H1 (cell line): ENCODE data around the gene RIPPLY1. TPM values are rescaled to one million over a fixed set of nuclear protein-coding genes. Genes with fewer than 3 reads are reported as not detected.

Source experiments
- BACH1 ChIP-seq: IDR thresholded peaks from 2 replicates; pipeline ENCODE4 v1.6.1; 2012; ENCODE audit warnings: low read length, improper control_type of control experiment
- EGR1 ChIP-seq: IDR thresholded peaks from 2 replicates; pipeline ENCODE4 v1.6.1; 2011; ENCODE audit warnings: low read depth, low read length, borderline replicate concordance
- KDM1A ChIP-seq: fragments of 200-600, 300-600 bp; sonication (generic); IDR thresholded peaks from 2 replicates; pipeline ENCODE4 v1.7.1; 2016; ENCODE audit warnings: mild to moderate bottlenecking, low read length, borderline replicate concordance
- PHF8 ChIP-seq: fragments of 200-600 bp; sonication (generic); conservative IDR thresholded peaks from 2 replicates; pipeline ENCODE4 v1.7.1; 2012; ENCODE audit warnings: low read depth, mild to moderate bottlenecking, inconsistent platforms, low read length, moderate library complexity
- POLR2A ChIP-seq, 2 experiments: IDR thresholded peaks; 1 replicate in 1 of 2; 2 replicates in 1 of 2; pipeline ENCODE4 v1.6.1; 2011; ENCODE audit warnings: low read depth in 2 of 2, low read length in 2 of 2, mild to moderate bottlenecking in 2 of 2; ENCODE audit errors: control extremely low read depth in 1 of 2
- TCF12 ChIP-seq: IDR thresholded peaks from 2 replicates; pipeline ENCODE4 v1.6.1; 2011; ENCODE audit warnings: low read depth, mild to moderate bottlenecking, low read length
- polyA plus RNA-seq, 7 experiments: library from polyadenylated mRNA; depleted of rRNA in 3 of 7; stranded (reverse) in 5 of 7; unstranded in 2 of 7; fragments of >200 nt in 5 of 7; fragments of 200-250 nt in 2 of 7; gene quantifications; 1 replicate in 5 of 7; 2 replicates in 1 of 7; 4 replicates in 1 of 7; pipeline versions ENCODE4 v1.2.1 to v1.2.3, GENCODE V29; 2011 to 2013; ENCODE audit warnings: missing spikeins in 2 of 7, mixed read lengths in 2 of 7
- total RNA-seq: library from RNA; stranded (reverse); fragmentation: NEBNext Ultra II Directional; extraction: Animal tissue kit (Norgen Biotek cat#: 25700); gene quantifications from 2 replicates; pipeline ENCODE4 v1.2.1, GENCODE V29; 2021

Gene RIPPLY1
- total and polyA plus RNA-seq, 2 of the 8 experiments (the other 6 are each of a cell fraction or from before 2014, with no cell fraction given) = not detected

DNA sequence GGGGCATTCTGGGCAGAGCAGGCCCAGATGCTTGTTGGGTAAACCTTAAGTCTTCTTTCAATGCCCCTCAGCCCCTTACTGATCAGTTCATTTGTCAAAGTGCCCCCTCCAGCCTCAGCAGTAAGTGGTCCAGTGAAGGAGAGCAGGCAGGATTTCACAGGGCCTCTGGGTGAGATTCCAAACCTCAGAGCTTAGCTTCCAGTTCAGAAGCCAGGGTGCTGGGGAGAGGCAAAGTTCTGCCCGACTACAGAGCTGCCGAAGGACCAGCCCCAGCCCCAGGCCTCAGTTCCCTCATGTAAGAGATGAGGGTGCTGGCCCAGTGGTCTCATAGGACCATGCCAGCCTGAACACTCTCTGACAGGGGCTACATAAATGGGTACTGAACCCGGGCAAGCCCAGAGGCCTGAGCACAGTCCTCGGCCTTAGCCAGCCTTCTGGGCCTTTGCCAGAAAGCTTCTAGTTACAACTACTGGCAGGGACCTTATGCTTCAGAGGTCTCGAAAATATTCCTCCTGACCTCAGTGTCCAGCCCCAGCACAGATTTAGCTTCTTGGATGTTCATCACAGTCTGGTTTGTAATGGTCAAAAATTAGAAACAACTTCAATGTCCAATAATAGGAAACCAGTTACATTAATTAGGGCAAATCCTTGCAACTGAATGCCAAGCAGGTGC, 851 bp upstream of the RIPPLY1 start (continued):
- no peak for TF ChIP-seq EGR1
- TF ChIP-seq BACH1 = no peak
- TF ChIP-seq KDM1A = no peak
- no peak for TF ChIP-seq POLR2A (IDR thresholded peaks at IDR 0.05; ENCODE audit: control extremely low read depth in 1 of 2, low read depth in 2 of 2, low read length in 2 of 2)
- TF ChIP-seq TCF12 = no peak
- no peak for TF ChIP-seq PHF8
